Glomerular visceral epithelial cell (primary cell): Measurements from ENCODE around the gene SYMPK.
A peak's percentile ranks its signal among the peaks of the same experiment; 100 is the strongest.
"Not testable (repeated sequence)": the region's sequence is repeated elsewhere in the genome, so short reads cannot be mapped to it uniquely, and the experiment has no call there.

Experiments
- DNase-seq: peaks from one replicate; pipeline ENCODE4 v3.0.0-alpha.2; 2016; ENCODE audit errors: extremely low spot score

Gene SYMPK

GRCh38 chr19:45804140-45804958, 58.6 kb downstream of the SYMPK start:
- DNase-seq = no peak

GRCh38 chr19:45801603-45802175, 61.3 kb downstream of the SYMPK start:
- no peak for DNase-seq

DNA sequence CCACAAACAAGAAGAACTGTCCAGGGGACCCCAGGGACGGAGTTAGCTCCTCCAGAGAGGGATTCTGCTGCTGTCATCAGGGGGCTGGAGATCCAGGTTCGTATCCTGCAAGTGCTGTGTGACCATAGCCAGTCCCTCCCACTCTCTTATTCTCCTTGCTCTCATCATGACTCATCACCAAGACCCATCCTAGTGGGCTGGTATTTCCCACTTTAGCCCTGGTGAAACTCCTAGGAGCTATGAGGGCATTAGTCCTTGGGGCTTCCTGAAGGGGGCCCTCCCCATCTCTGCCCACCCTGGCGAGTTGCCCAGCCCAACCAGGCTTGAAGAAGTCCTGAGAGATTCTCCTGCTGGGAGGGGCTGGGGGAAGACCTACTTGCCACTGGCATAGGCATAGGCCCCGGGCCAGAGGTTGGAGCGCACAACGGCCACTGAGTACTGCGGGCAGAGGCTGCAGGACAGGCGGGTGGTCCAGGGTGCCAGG, 62.8 kb downstream of the SYMPK start:
- peak; percentile 91 for DNase-seq

- not testable (repeated sequence) for DNase-seq
Observed at GRCh38 chr19:45799541-45799940, 63.4 kb downstream of the SYMPK start.

- DNase-seq = peak; percentile 80
Observed at GRCh38 chr19:45798995-45799517, 63.9 kb downstream of the SYMPK start.

DNA sequence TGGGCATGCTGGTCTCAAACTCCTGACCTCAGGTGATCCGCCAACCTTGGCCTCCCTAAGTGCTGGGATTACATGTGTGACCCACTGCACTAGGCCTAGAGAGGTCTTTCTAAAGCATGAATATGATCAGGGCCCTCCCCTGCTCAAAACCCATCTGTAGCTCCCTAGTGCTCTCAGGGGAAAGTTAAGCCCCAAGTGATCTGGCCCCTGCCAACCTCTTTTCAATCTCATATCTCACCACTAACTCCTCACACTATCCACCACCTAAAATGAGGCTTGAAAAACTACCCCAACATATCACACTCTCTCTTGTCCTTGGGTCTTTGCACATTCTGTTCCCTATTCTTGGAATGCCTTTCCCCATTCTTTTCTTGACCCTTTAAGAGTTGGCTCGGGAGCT, 68.3 kb downstream of the SYMPK start:
- DNase-seq = no peak

DNA sequence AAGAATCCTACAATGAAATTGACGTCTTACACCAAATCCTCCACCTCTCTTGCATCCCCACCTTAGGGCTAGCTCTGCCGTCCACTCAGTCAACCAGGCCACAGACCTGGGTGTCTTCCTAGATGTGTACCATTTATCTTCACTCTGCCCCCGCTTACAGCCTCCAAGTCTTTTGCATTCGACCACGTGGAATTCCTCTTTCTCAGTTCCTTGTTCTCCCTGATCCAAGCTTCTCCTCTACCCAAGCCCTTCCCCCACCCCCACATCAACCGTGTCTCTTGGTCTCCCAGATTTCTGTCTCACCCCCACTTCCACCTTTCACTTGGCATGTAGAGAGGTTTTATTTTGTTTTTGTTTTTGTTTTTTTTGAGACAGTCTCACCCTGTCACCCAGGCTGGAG, 69.1 kb downstream of the SYMPK start:
- DNase-seq = no peak

DNA sequence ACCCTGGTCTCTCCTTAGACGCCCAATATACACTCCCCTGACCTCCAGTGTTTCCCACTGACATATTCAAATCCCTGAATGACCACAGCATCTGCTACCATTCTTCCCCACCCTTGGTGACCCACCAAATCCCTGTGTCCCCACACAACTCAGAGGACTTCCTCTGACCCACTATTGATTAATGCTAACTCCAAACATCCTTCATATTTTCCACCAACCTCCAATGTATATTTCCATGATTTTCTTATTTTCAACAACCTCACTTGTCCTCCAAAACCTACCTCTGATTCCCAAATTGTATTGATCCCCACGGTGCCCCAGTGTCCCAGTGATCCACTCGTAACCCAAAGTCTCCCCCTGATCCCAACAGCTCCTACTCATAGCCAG, 69.8 kb downstream of the SYMPK start:
- DNase-seq = no peak

DNA sequence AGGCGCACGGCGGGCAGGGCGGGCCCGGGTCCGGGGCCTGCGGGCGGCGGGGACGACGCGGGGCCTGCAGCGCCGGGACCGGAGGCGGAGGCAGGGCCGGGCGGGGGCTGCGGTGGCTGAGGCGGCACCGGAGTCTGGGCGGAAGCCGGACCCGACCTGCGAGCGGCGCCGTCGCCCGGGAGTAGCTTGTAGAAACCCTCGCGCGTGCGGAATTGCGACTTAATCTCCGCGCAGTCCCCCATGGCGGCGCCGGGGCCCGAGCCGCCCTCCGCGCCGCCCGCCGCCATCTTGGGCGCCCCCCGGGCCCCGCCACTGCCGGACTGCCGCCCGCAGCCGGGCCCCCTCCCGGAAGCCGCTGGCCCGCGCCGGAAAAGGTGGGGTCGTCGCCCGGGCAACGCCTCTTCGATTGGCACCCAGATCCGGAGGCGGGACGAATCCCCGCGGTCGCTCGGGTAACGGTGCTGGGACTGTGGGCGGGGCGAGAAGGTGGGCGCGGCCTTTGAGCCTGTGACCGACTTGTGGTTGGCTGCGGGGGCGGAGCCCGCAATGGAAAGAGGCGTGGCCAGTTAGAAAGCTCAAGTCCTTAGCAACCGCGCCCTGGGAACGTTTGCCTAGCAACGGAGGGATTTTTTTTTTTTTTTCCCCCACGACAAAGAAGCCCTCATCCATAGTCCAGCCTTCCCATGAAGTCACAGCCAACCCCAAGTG, 70.3 kb downstream of the SYMPK start, which contains the start of gene DMWD:
TSS of gene DMWD (minus strand) at position 376 of the 708 bp plus-strand sequence. CDS start at position 287, 89 bp downstream.
- DNase-seq = peak; percentile 99

- DNase-seq = no peak
Observed at GRCh38 chr19:45791744-45792469, 71.0 kb downstream of the SYMPK start.

GRCh38 chr19:45790942-45791341, 72.0 kb downstream of the SYMPK start:
- no peak for DNase-seq

DNA sequence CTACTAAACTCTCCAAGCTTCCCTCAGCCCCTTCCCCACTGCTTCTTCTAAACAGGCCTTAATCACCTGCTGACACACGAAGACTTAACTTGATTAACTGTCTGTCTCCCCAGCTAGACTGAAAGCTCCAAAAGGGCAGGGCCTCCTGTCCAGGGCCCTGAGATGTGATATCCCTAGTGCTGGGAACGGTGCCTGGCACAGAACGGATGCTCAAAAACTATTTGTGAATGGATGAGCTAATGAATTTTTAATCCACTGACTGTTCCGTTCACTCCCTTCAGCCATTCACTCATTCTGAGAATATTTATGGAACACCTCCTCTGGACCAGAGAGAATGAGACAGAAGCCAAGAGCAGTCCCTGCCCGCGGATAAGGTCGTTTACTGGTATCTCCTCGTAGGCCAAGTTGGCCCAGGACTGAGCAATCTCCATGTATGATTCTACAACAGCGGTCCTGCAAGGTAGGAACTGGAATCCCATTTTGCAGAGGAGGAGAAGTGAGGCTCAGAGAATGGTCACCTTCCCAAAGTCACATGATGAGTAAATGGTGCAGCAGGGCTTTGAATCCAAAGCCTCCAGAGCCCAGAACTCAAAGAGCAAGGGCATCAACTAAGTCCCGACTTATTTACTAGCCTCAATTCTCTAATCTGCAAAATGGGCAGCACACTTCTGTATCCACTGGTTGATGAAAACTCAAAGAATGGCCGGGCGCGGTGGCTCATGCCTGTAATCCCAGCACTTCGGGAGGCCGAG, 73.7 kb downstream of the SYMPK start:
- DNase-seq = no peak

- no peak for DNase-seq
Observed at GRCh38 chr19:45786533-45786894, 76.4 kb downstream of the SYMPK start.

DNA sequence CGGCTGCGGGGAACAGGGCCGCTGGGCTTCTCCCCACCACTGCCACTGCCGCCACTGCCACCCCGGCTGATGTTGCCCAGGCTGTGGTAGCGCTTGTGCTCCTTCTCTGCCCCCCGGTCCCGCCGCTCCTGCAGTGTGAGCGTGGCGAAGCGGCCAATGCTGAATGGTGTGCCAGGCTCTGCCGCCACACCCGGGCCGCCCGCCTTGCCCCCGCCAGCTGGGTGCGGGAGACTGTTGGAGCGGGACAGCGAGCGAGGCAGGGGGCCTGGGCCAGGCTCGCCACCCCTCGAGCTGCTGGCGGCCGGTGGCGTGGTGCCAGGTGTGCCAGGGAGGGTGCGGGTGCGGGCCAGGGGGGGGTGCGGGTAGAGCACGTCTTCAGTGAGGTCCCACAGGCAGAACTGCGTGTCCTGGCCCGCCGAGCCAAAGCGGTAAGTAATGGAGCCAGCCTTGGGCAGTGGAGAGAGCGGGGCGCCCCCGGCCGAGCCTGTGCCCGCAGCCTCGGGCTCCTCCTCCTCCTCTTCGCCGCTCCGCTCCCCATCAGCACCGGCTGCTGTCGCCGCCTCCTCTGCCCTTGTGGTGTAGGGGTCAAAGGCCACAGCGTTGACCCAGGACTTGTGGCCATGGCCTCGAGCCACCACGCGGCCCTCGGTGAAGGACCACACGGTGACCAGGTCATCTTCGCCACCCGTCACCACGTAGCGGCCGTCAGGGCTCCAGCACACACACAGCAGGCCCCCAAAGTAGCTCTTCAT, 77.0 kb downstream of the SYMPK start:
- no peak for DNase-seq

- no peak for DNase-seq
Observed at GRCh38 chr19:45785097-45785496, 77.8 kb downstream of the SYMPK start.

- DNase-seq = no peak
Observed at GRCh38 chr19:45784096-45784495, 78.9 kb downstream of the SYMPK start.

GRCh38 chr19:45782820-45783785, 79.8 kb downstream of the SYMPK start:
- DNase-seq = peak; percentile 58

DNA sequence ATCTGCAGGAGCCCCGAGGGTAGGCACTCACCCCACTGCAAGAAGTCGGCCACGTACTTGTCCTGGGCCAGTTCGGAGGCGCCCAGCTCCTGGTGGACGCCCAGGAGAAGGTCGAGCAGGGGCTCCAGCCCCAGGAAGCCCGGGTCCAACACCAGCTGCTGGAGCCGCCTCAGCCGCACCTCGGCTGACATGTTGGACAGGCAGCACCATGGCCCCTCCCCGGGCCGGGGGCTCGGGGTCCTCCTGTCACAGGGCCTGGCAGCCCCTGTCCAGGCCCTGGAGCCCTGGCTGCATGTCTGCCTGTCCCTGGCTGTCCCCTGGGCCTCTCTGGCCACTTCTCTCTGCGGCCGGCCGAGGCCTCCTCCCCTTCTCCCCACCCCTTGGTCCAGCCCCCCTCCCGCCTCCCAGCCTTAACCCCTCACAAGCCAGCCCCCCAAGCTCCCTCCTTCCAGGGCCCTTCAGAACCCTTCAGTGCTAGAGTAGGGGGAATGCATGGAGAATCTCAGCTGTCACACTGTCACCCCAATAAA, 80.7 kb downstream of the SYMPK start, which contains the start of gene DMPK:
TSS of gene DMPK (minus strand) at position 329 of the 530 bp plus-strand sequence. CDS start at position 191, 138 bp downstream.
- DNase-seq = no peak
